Measurements from ENCODE around the gene MS4A18.

MS4A18 gene

GRCh38 chr11:60766547-60766946 lies 42.0 kb downstream of the MS4A18 start:
- DNase-seq (ENCODE audit: low read depth in 2 of 2) = no peak

- DNase-seq (ENCODE audit: low read depth in 2 of 2) = no peak
Observed at GRCh38 chr11:60767388-60767811, 42.9 kb downstream of the MS4A18 start.

- DNase-seq (ENCODE audit: low read depth in 2 of 2) = no peak
Observed at GRCh38 chr11:60768202-60768601, 43.7 kb downstream of the MS4A18 start.

- DNase-seq (ENCODE audit: low read depth in 2 of 2) = no peak
Observed at GRCh38 chr11:60769273-60769672, 44.8 kb downstream of the MS4A18 start.

GRCh38 chr11:60769811-60770210 lies 45.3 kb downstream of the MS4A18 start:
- no peak for DNase-seq (ENCODE audit: low read depth in 2 of 2)

- no peak for DNase-seq (ENCODE audit: low read depth in 2 of 2)
Observed at GRCh38 chr11:60771146-60771545, 46.6 kb downstream of the MS4A18 start.

- DNase-seq (ENCODE audit: low read depth in 2 of 2) = no peak
Observed at GRCh38 chr11:60771879-60772525, 47.5 kb downstream of the MS4A18 start.

- DNase-seq (ENCODE audit: low read depth in 2 of 2) = no peak
Observed at GRCh38 chr11:60772666-60773065, 48.1 kb downstream of the MS4A18 start.

- no peak for DNase-seq (ENCODE audit: low read depth in 2 of 2)
Observed at GRCh38 chr11:60774726-60775125, 50.2 kb downstream of the MS4A18 start.

GRCh38 chr11:60775420-60775961 lies 51.0 kb downstream of the MS4A18 start:
- peak; percentile 26 to 70 for DNase-seq (ENCODE audit: low read depth in 2 of 2)

GRCh38 chr11:60776167-60776566 lies 51.6 kb downstream of the MS4A18 start:
- no peak for DNase-seq (ENCODE audit: low read depth in 2 of 2)

GRCh38 chr11:60777106-60777505 lies 52.6 kb downstream of the MS4A18 start:
- DNase-seq (ENCODE audit: low read depth in 2 of 2) = no peak

GRCh38 chr11:60777572-60777971 lies 53.1 kb downstream of the MS4A18 start:
- DNase-seq (ENCODE audit: low read depth in 2 of 2) = no peak

- DNase-seq (ENCODE audit: low read depth in 2 of 2) = no peak
Observed at GRCh38 chr11:60780065-60780464, 55.5 kb downstream of the MS4A18 start.

- no peak for DNase-seq (ENCODE audit: low read depth in 2 of 2)
Observed at GRCh38 chr11:60780774-60781173, 56.3 kb downstream of the MS4A18 start.

- no peak for DNase-seq (ENCODE audit: low read depth in 2 of 2)
Observed at GRCh38 chr11:60781286-60781980, 56.9 kb downstream of the MS4A18 start.

- no peak for DNase-seq (ENCODE audit: low read depth in 2 of 2)
Observed at GRCh38 chr11:60781981-60782316, 57.4 kb downstream of the MS4A18 start.

GRCh38 chr11:60782393-60783140 lies 58.0 kb downstream of the MS4A18 start:
- DNase-seq (ENCODE audit: low read depth in 2 of 2) = no peak

GRCh38 chr11:60783141-60783484 lies 58.6 kb downstream of the MS4A18 start:
- DNase-seq (ENCODE audit: low read depth in 2 of 2) = no peak

- no peak for DNase-seq (ENCODE audit: low read depth in 2 of 2)
Observed at GRCh38 chr11:60783911-60784310, 59.4 kb downstream of the MS4A18 start.

GRCh38 chr11:60785136-60785535 lies 60.6 kb downstream of the MS4A18 start, which contains the start of gene MS4A10:
Gene MS4A10, plus strand, starts transcription at chr11:60785333. Its CDS starts 5,003 bp downstream, at chr11:60790336.
- DNase-seq (ENCODE audit: low read depth in 2 of 2) = no peak

- no peak for DNase-seq (ENCODE audit: low read depth in 2 of 2)
Observed at GRCh38 chr11:60785806-60786361, 61.4 kb downstream of the MS4A18 start.
